HepG2 (cell line): ENCODE measurements around the gene EIF4A3. TPM values are rescaled to one million over a fixed set of nuclear protein-coding genes. Genes with fewer than 3 reads are reported as not detected.

Experiments used
- ARID4A ChIP-seq: sonication (generic); formaldehyde crosslinking; IDR thresholded peaks from 2 replicates; pipeline ENCODE4 v1.5.0; 2020; ENCODE audit warnings: mild to moderate bottlenecking, missing genetic modification reagents, borderline replicate concordance
- CCAR2 ChIP-seq: fragments of 200-400 bp; formaldehyde crosslinking; optimal IDR thresholded peaks from 2 replicates; pipeline ENCODE3; 2018; ENCODE audit warnings: low read depth, mild to moderate bottlenecking, low read length, moderate library complexity
- CCDC6 ChIP-seq: sonication (generic); formaldehyde crosslinking; IDR thresholded peaks from 2 replicates; pipeline ENCODE4 v1.8.1; 2022; ENCODE audit warnings: mild to moderate bottlenecking, missing genetic modification reagents, moderate library complexity
- FOSL1 ChIP-seq: sonication (generic); formaldehyde crosslinking; IDR thresholded peaks from 2 replicates; pipeline ENCODE4 v1.9.0; 2021; ENCODE audit warnings: missing genetic modification reagents, borderline replicate concordance
- MEIS2 ChIP-seq: sonication (generic); formaldehyde crosslinking; IDR thresholded peaks from 2 replicates; pipeline ENCODE4 v1.9.0; 2021; ENCODE audit warnings: mild to moderate bottlenecking, missing genetic modification reagents
- NFE2 ChIP-seq: sonication (generic); formaldehyde crosslinking; IDR thresholded peaks from 2 replicates; pipeline ENCODE4 v1.4.0; 2020; ENCODE audit warnings: missing genetic modification reagents
- REL ChIP-seq: sonication (generic); formaldehyde crosslinking; conservative IDR thresholded peaks from 2 replicates; pipeline ENCODE4 v1.8.0; 2022; ENCODE audit warnings: mild to moderate bottlenecking, missing genetic modification reagents, moderate library complexity
- RNF219 ChIP-seq: sonication (generic); formaldehyde crosslinking; IDR thresholded peaks from 2 replicates; pipeline ENCODE4 v1.5.0; 2020; ENCODE audit warnings: mild to moderate bottlenecking, missing genetic modification reagents
- SKIL ChIP-seq: sonication (generic); formaldehyde crosslinking; IDR thresholded peaks from 2 replicates; pipeline ENCODE4 v1.8.0; 2022; ENCODE audit warnings: missing genetic modification reagents, mild to moderate bottlenecking, moderate library complexity, borderline replicate concordance
- TAF1 ChIP-seq: sonication (generic); formaldehyde crosslinking; IDR thresholded peaks from 2 replicates; pipeline ENCODE4 v1.4.0; 2020; ENCODE audit warnings: missing genetic modification reagents
- THYN1 ChIP-seq: sonication (generic); formaldehyde crosslinking; IDR thresholded peaks from 2 replicates; pipeline ENCODE4 v1.8.1; 2023; ENCODE audit warnings: low read depth, mild to moderate bottlenecking, moderate library complexity, missing genetic modification reagents, borderline replicate concordance
- TRIM24 ChIP-seq: sonication (generic); formaldehyde crosslinking; IDR thresholded peaks from 2 replicates; pipeline ENCODE4 v1.8.0; 2022; ENCODE audit warnings: mild to moderate bottlenecking, missing genetic modification reagents
- ZNF180 ChIP-seq: sonication (generic); formaldehyde crosslinking; IDR thresholded peaks from 2 replicates; pipeline ENCODE4 v1.4.0; 2020; ENCODE audit warnings: low read depth, missing genetic modification reagents, borderline replicate concordance
- ZNF333 ChIP-seq: sonication (generic); formaldehyde crosslinking; IDR thresholded peaks from 2 replicates; pipeline ENCODE4 v1.4.0; 2020; ENCODE audit warnings: mild to moderate bottlenecking, missing genetic modification reagents, borderline replicate concordance
- ZNF350 ChIP-seq: sonication (generic); formaldehyde crosslinking; IDR thresholded peaks from 2 replicates; pipeline ENCODE4 v1.4.0; 2020; ENCODE audit warnings: mild to moderate bottlenecking, low read depth, missing genetic modification reagents, borderline replicate concordance
- ZNF414 ChIP-seq: sonication (generic); formaldehyde crosslinking; IDR thresholded peaks from 2 replicates; pipeline ENCODE4 v1.5.0; 2020; ENCODE audit warnings: missing genetic modification reagents
- ZNF570 ChIP-seq: sonication (generic); formaldehyde crosslinking; IDR thresholded peaks from 2 replicates; pipeline ENCODE4 v1.4.0; 2020; ENCODE audit warnings: mild to moderate bottlenecking, missing genetic modification reagents, borderline replicate concordance
- ZNF883 ChIP-seq: sonication (generic); formaldehyde crosslinking; IDR thresholded peaks from 2 replicates; pipeline ENCODE4 v1.5.1; 2020; ENCODE audit warnings: mild to moderate bottlenecking, missing genetic modification reagents; ENCODE audit errors: not compliant biosample characterization
- polyA plus RNA-seq, 8 experiments: library from polyadenylated mRNA; depleted of rRNA in 3 of 8; stranded (reverse) in 7 of 8; unstranded in 1 of 8; fragments of >200 nt; fragmentation: Illumina TruSeq in 4 of 8; extraction: Trizol in 4 of 8; gene quantifications; 2 replicates each; pipeline versions ENCODE4 v1.2.1 to v1.2.3, GENCODE V29; 2011 to 2016; ENCODE audit warnings: low read depth in 4 of 8, missing spikeins in 1 of 8, mixed read lengths in 1 of 8; ENCODE audit not compliant: insufficient read depth in 1 of 8
- total RNA-seq, 5 experiments: library from RNA; depleted of rRNA; stranded (reverse); fragments of >200 nt; fragmentation: Illumina TruSeq; extraction: Trizol; gene quantifications; 2 replicates each; pipeline ENCODE4 v1.2.3, GENCODE V29; 2016; ENCODE audit warnings: low read depth in 1 of 5

The EIF4A3 gene
- total and polyA plus RNA-seq, 2 of the 13 experiments (the other 11 are each of a cell fraction or from before 2014, with no cell fraction given): 145 to 187 TPM

GRCh38 chr17:80101011-80101945 lies 45.6 kb downstream of the EIF4A3 start, which contains the start of gene GAA (continued):
- TF ChIP-seq ARID4A (CRISPR knock-in tag) (peak; percentile 77), SKIL (no peak), MEIS2 (CRISPR knock-in tag) (peak; percentile 32; the same call in 1 of the 2 replicates), RNF219 (CRISPR knock-in tag) (no peak), THYN1 (CRISPR knock-in tag) (no peak), ZNF414 (CRISPR knock-in tag) (no peak), TAF1 (CRISPR knock-in tag) (peak; percentile 55), NFE2 (CRISPR knock-in tag) (no peak), ZNF570 (CRISPR knock-in tag) (no peak), ZNF333 (CRISPR knock-in tag) (no peak; the same call in 1 of the 2 replicates), FOSL1 (CRISPR knock-in tag) (no peak), CCAR2 (no peak), ZNF350 (CRISPR knock-in tag) (no peak), TRIM24 (no peak), ZNF883 (no peak), ZNF180 (no peak), CCDC6 (CRISPR knock-in tag) (peak; percentile 93), REL (no peak)
